HepG2 (cell line): ENCODE measurements around the gene SLC25A19. TPM values are rescaled to one million over a fixed set of nuclear protein-coding genes. Genes with fewer than 3 reads are reported as not detected.

ENCODE experiments used
- ATAC-seq: fragments of 200-7000 bp; cut with Tn5 transposase; 3 replicates; pipeline ENCODE4 v1.9.1; 2020; ENCODE audit warnings: mild to moderate bottlenecking, moderate library complexity
- BruUV-seq: library from RNA; stranded (reverse); fragments of 400-500 nt; replicated peaks from 2 replicates; lab custom pipeline; 2021; lab: Mats Ljungman, UMichigan
- CTCF ChIA-PET: fragments of 300-600 bp; formaldehyde crosslinking; extraction: SDS; loops from one replicate; lab custom pipeline; 2021; ENCODE audit warnings: low total read pairs, inconsistent platforms, low intra/inter-chr PET ratio; lab: Yijun Ruan, JAX
- POLR2A ChIA-PET: fragments of 350-600 bp; sonication (Branson Sonifier 250); formaldehyde crosslinking; loops from one replicate; lab custom pipeline; 2020; ENCODE audit warnings: antibody characterized with exemption, inconsistent platforms; lab: Yijun Ruan, JAX
- DNase-seq: peaks from one replicate; pipeline ENCODE4 v3.0.0-alpha.2; 2015; ENCODE audit warnings: low spot score
- FAIRE-seq: peaks from 3 replicates; lab custom pipeline; 2011; peaks lifted over from hg19 to GRCh38; lab: Jason Lieb, UNC
- H2AFZ ChIP-seq: one replicate; pipeline ENCODE4 v1.6.1; 2011; ENCODE audit warnings: low read length, inconsistent platforms
- H3K27ac ChIP-seq: fragments of 300-600 bp; 3 replicates; pipeline ENCODE4 v1.8.0; 2011; ENCODE audit warnings: mixed run types, mild to moderate bottlenecking, mixed read lengths, low read length, inconsistent platforms; ENCODE audit not compliant: insufficient read depth; ENCODE audit errors: extremely low read length
- H3K27me3 ChIP-seq, 2 experiments: fragments of 200-600 bp in 1 of 2; 2 replicates in 1 of 2; 3 replicates in 1 of 2; pipeline versions ENCODE4 v1.6.0 to v1.8.0; 2011; ENCODE audit warnings: low read length in 2 of 2, mild to moderate bottlenecking in 2 of 2, moderate library complexity in 2 of 2, inconsistent platforms in 1 of 2; ENCODE audit not compliant: insufficient read depth in 2 of 2, control insufficient read depth in 1 of 2
- H3K36me3 ChIP-seq, 2 experiments: fragments of 200-600 bp in 1 of 2; replicated peaks in 1 of 2; 2 replicates in 1 of 2; 3 replicates in 1 of 2; pipeline versions ENCODE4 v1.5.1 to v1.8.0; 2011; ENCODE audit warnings: low read length in 2 of 2, inconsistent platforms in 1 of 2; ENCODE audit not compliant: insufficient read depth in 2 of 2, control insufficient read depth in 1 of 2
- H3K4me1 ChIP-seq: 2 replicates; pipeline ENCODE4 v1.5.1; 2012; ENCODE audit warnings: low read length, inconsistent platforms; ENCODE audit not compliant: insufficient read depth
- H3K4me2 ChIP-seq: 2 replicates; pipeline ENCODE4 v1.6.0; 2011; ENCODE audit warnings: low read depth, low read length, inconsistent platforms
- H3K4me3 ChIP-seq, 3 experiments: fragments of 200-600 bp in 1 of 3; sonication (generic), shearing (Covaris generic) in 1 of 3; replicated peaks in 1 of 3; 2 replicates each; pipeline ENCODE4 v1.5.1; 2011 to 2016; ENCODE audit warnings: low read length in 3 of 3, inconsistent platforms in 2 of 3, low read depth in 2 of 3, mild to moderate bottlenecking in 2 of 3, control low read depth in 1 of 3, mixed read lengths in 1 of 3; ENCODE audit not compliant: insufficient read depth in 1 of 3
- H3K79me2 ChIP-seq: one replicate; pipeline ENCODE4 v1.6.1; 2011; ENCODE audit warnings: low read length, inconsistent platforms; ENCODE audit not compliant: insufficient read depth
- H3K9ac ChIP-seq: 2 replicates; pipeline ENCODE4 v1.6.0; 2011; ENCODE audit warnings: mild to moderate bottlenecking, low read depth, low read length, inconsistent platforms; ENCODE audit not compliant: insufficient read depth
- H3K9me3 ChIP-seq: 2 replicates; pipeline ENCODE4 v1.5.1; 2012; ENCODE audit warnings: mild to moderate bottlenecking, low read length
- H4K20me1 ChIP-seq: 2 replicates; pipeline ENCODE4 v1.6.0; 2011; ENCODE audit warnings: inconsistent platforms, mild to moderate bottlenecking, low read length, moderate library complexity; ENCODE audit not compliant: insufficient read depth
- ARNTL ChIP-seq: sonication (generic); formaldehyde crosslinking; IDR thresholded peaks from 2 replicates; pipeline ENCODE4 v1.4.0; 2020; ENCODE audit warnings: mild to moderate bottlenecking, missing genetic modification reagents
- PHB2 ChIP-seq: fragments of 450-650 bp; IDR thresholded peaks from 2 replicates; pipeline ENCODE4 v1.6.1; 2018; ENCODE audit not compliant: partially characterized antibody
- RBM22 ChIP-seq: fragments of 200-400 bp; formaldehyde crosslinking; optimal IDR thresholded peaks from 2 replicates; pipeline ENCODE3; 2017; ENCODE audit warnings: mild to moderate bottlenecking, low read length, moderate library complexity
- TBX2 ChIP-seq: sonication (generic); formaldehyde crosslinking; IDR thresholded peaks from 2 replicates; pipeline ENCODE4 v1.5.0; 2020; ENCODE audit warnings: missing genetic modification reagents, mild to moderate bottlenecking, borderline replicate concordance
- TCF7 ChIP-seq: sonication (generic); IDR thresholded peaks from 2 replicates; pipeline ENCODE4 v1.6.1; 2016; ENCODE audit warnings: antibody characterized with exemption, low read depth
- YEATS4 ChIP-seq: sonication (generic); formaldehyde crosslinking; IDR thresholded peaks from 2 replicates; pipeline ENCODE4 v1.4.0; 2020; ENCODE audit warnings: missing genetic modification reagents, borderline replicate concordance
- ZNF142 ChIP-seq: sonication (generic); formaldehyde crosslinking; IDR thresholded peaks from 2 replicates; pipeline ENCODE4 v1.4.0; 2020; ENCODE audit warnings: missing genetic modification reagents
- WGBS: methylation state at CpG from one replicate; pipeline ENCODE4 v1.1.6; 2017; ENCODE audit warnings: low lambda C conversion rate; 5-methylcytosine and 5-hydroxymethylcytosine counted together
- in situ Hi-C: cut with HindIII; loops from 2 replicates; pipeline ENCODE4 v1.10.0; 2017; ENCODE audit warnings: low pct_unique_long_range_greater_than_20kb; ENCODE audit not compliant: extremely low pct_ligation_motif_present
- intact Hi-C: fragments of 100-400 bp; cut with micrococcal nuclease; formaldehyde crosslinking; loops from one replicate; pipeline ENCODE4 v1.10.0; 2022; ENCODE audit not compliant: unreplicated experiment
- polyA plus RNA-seq, 8 experiments: library from polyadenylated mRNA; depleted of rRNA in 3 of 8; stranded (reverse) in 7 of 8; unstranded in 1 of 8; fragments of >200 nt; fragmentation: Illumina TruSeq in 4 of 8; extraction: Trizol in 4 of 8; gene quantifications; 2 replicates each; pipeline versions ENCODE4 v1.2.1 to v1.2.3, GENCODE V29; 2011 to 2016; ENCODE audit warnings: low read depth in 4 of 8, missing spikeins in 1 of 8, mixed read lengths in 1 of 8; ENCODE audit not compliant: insufficient read depth in 1 of 8
- total RNA-seq, 5 experiments: library from RNA; depleted of rRNA; stranded (reverse); fragments of >200 nt; fragmentation: Illumina TruSeq; extraction: Trizol; gene quantifications; 2 replicates each; pipeline ENCODE4 v1.2.3, GENCODE V29; 2016; ENCODE audit warnings: low read depth in 1 of 5

Gene SLC25A19
- total and polyA plus RNA-seq, 2 of the 13 experiments (the other 11 are each of a cell fraction or from before 2014, with no cell fraction given): 24.4 to 41.4 TPM

DNA sequence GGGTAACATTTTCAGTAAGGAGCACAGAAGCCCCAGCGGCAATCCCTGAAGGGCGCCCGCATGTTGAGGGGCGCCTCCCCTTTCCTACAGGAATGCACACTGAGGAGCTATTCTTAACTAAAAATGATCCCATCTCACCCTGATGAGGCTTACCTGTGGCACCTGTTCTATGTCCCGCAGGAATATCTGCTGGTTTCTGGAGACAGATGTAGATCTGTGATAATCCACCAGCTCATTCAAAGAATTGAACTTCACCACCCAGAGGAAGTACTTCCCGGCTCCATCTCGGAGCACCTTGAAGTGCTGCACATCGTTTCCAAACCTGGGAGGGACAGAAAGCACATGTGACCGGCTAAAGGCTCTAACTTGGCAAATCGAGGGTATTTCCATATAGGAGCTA is 32.3 kb upstream of the SLC25A19 start (continued):
- no peak for TF ChIP-seq TBX2
- no peak for TF ChIP-seq PHB2
- no peak for TF ChIP-seq YEATS4 (CRISPR knock-in tag)
- TF ChIP-seq ARNTL (CRISPR knock-in tag): no peak
- TF ChIP-seq TCF7: no peak
- TF ChIP-seq, all 625 proteins: peak for 0

DNA sequence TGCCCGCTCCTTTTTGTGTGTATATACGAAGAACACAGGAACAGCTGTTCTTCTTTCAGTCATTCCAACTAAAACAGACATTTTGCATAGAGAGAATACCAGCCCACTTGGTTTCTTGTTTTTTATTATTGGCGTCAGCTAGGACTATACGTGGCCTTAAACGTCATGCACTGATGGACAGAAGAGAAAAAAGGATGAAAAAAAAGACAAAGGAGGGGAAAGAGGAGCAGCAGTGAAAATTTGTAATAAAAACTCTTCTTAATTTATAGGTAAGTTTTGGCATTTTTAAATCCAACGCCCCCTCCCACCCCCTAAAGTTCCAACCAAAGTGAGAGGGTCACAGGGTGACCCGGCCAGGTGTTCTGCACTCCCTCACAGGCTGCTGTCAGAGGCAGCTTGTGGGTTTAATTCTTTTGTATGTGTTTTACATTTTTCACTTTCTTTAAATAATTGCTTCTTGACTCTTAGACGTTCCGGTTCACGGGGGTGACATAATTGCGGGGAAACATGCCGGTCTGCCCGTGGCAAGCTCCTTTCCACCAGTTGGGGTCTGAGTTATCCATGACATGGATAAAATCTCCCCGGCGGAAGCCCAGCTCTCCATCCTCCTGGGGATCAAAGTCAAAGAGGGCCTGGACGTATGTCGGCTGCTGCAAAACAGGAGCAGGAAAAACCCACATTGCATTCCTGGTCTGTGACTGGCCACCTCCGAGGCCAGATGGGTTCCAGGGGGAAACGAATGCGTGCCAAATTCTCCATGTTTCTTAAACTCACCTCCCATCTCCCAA is 30.9 kb upstream of the SLC25A19 start:
- H3K4me1 ChIP-seq: no peaks in the 10 kb centered on the region
- TF ChIP-seq ZNF142 (no peak), RBM22 (peak; percentile 72)
- TF ChIP-seq, all 625 proteins: peak for 1
- Histone ChIP-seq H3K27ac (no peak overlapping the region), H2AFZ (no peak overlapping the region), H3K9me3 (no peaks in the 10 kb centered on the region), H3K27me3 (no peaks in the 10 kb centered on the region), H3K79me2 (no peaks in the 10 kb centered on the region), H3K4me3 (no peak overlapping the region), H4K20me1 (no peaks in the 10 kb centered on the region), H3K4me2 (no peak overlapping the region), H3K36me3 (peaks cover 22 to 58% of the 10 kb centered on the region in 2 experiments), H3K9ac (no peak overlapping the region)
- ATAC-seq: no peak
- 96% methylated on average over 20 of the region's 20 CpGs for WGBS
- no peak for DNase-seq
- BruUV-seq: TSS peak; percentile 53
- intact Hi-C loops (no loop called here), in situ Hi-C loops (loop anchor here (5.0 kb wide), 1 partner anchor 92 kb away; no protein-coding TSS in a partner anchor)
- CTCF ChIA-PET: no interaction called here
- POLR2A ChIA-PET: interaction anchor here (0.6 to 1.2 kb wide), 2 partner anchors 27 to 74 kb away, joined by 3 read pairs; no protein-coding TSS in a partner anchor
- no peak for FAIRE-seq
